OCI-M1 (cell line): Measurements from ENCODE around the gene KIF20A.
A peak's percentile ranks its signal among the peaks of the same experiment; 100 is the strongest.
"Not testable (repeated sequence)": the region's sequence is repeated elsewhere in the genome, so short reads cannot be mapped to it uniquely, and the experiment has no call there.

Experiments used
- DNase-seq: peaks from one replicate; lab custom pipeline; 2025; lab: John Stamatoyannopoulos, UW

Gene KIF20A

GRCh38 chr5:138178516-138179276 lies at the start of gene KIF20A, which contains the start of gene BRD8:
TSS of gene KIF20A (plus strand) at chr5:138179112. CDS start at chr5:138179681, 569 bp downstream.
TSS of gene BRD8 (minus strand) at chr5:138178630. CDS start at chr5:138178614, 16 bp downstream.
- peak; percentile 98 for DNase-seq

- DNase-seq, result no peak
These were observed 49.6 kb upstream of the KIF20A start for GRCh38 chr5:138129347-138129746.

GRCh38 chr5:138132543-138132942 lies 46.4 kb upstream of the KIF20A start:
- no peak for DNase-seq

GRCh38 chr5:138138949-138139780 lies 39.7 kb upstream of the KIF20A start, which contains the start of gene NME5:
TSS of gene NME5 (minus strand) at chr5:138139428. CDS start at chr5:138138780, 648 bp downstream.
- no peak for DNase-seq

GRCh38 chr5:138139781-138140090 lies 39.2 kb upstream of the KIF20A start:
- peak; percentile 76 for DNase-seq

- DNase-seq, result no peak
These were observed 38.6 kb upstream of the KIF20A start for GRCh38 chr5:138140268-138140667.

- no peak for DNase-seq
These were observed 37.2 kb upstream of the KIF20A start for GRCh38 chr5:138141734-138142133.

- not testable (repeated sequence) for DNase-seq
These were observed 35.3 kb upstream of the KIF20A start for GRCh38 chr5:138143578-138143977.

- DNase-seq, result no peak
These were observed 30.1 kb upstream of the KIF20A start for GRCh38 chr5:138148811-138149210.

- no peak for DNase-seq
These were observed 29.4 kb upstream of the KIF20A start for GRCh38 chr5:138149530-138149929.

- DNase-seq, result not testable (repeated sequence)
These were observed 22.9 kb upstream of the KIF20A start for GRCh38 chr5:138155977-138156376.

- DNase-seq, result no peak
These were observed 21.3 kb upstream of the KIF20A start for GRCh38 chr5:138157626-138158025.

- DNase-seq, result no peak
These were observed 19.2 kb upstream of the KIF20A start for GRCh38 chr5:138159666-138160065.

GRCh38 chr5:138160706-138161105 lies 18.2 kb upstream of the KIF20A start:
- DNase-seq, result no peak

GRCh38 chr5:138163721-138164120 lies 15.2 kb upstream of the KIF20A start:
- DNase-seq, result no peak

GRCh38 chr5:138169124-138169523 lies 9.8 kb upstream of the KIF20A start:
- no peak for DNase-seq

GRCh38 chr5:138170299-138170698 lies 8.6 kb upstream of the KIF20A start:
- no peak for DNase-seq

- peak; percentile 67 for DNase-seq
These were observed 884 bp upstream of the KIF20A start for GRCh38 chr5:138177941-138178515.

GRCh38 chr5:138179277-138179857 lies 455 bp downstream of the KIF20A start:
- DNase-seq, result peak; percentile 59

- DNase-seq, result peak; percentile 90
These were observed 1.4 kb downstream of the KIF20A start for GRCh38 chr5:138180183-138180782.

- DNase-seq, result no peak
These were observed 1.9 kb downstream of the KIF20A start for GRCh38 chr5:138180841-138181240.

GRCh38 chr5:138182808-138183207 lies 3.9 kb downstream of the KIF20A start:
- no peak for DNase-seq
